Panc1 (cell line): ENCODE results near the gene UBXN6.

Experiments used
- CTCF ChIP-seq: fragments of 450-650 bp; IDR thresholded peaks from 2 replicates; pipeline ENCODE4 v1.5.1; 2017; ENCODE audit warnings: mild to moderate bottlenecking
- POLR2AphosphoS5 ChIP-seq: IDR thresholded peaks from 2 replicates; pipeline ENCODE4 v1.6.1; 2012; ENCODE audit warnings: mild to moderate bottlenecking, low read depth, low read length, moderate library complexity
- SIN3A ChIP-seq: IDR thresholded peaks from 2 replicates; pipeline ENCODE4 v1.6.1; 2012; ENCODE audit warnings: low read depth, mild to moderate bottlenecking, low read length, moderate library complexity, borderline replicate concordance; ENCODE audit not compliant: insufficient read depth

- TF ChIP-seq CTCF (no peak), SIN3A (no peak), POLR2AphosphoS5 (no peak)
Observed at GRCh38 chr19:4436231-4436630, 21.4 kb downstream of the UBXN6 start.
